ENCODE measurements around the gene CEBPE. TPM values are rescaled to one million over a fixed set of nuclear protein-coding genes. Genes with fewer than 3 reads are reported as not detected.

Gene CEBPE
- total and polyA plus RNA-seq, 7 donors, result 0.28 to 0.68 TPM; not detected in 5

DNA sequence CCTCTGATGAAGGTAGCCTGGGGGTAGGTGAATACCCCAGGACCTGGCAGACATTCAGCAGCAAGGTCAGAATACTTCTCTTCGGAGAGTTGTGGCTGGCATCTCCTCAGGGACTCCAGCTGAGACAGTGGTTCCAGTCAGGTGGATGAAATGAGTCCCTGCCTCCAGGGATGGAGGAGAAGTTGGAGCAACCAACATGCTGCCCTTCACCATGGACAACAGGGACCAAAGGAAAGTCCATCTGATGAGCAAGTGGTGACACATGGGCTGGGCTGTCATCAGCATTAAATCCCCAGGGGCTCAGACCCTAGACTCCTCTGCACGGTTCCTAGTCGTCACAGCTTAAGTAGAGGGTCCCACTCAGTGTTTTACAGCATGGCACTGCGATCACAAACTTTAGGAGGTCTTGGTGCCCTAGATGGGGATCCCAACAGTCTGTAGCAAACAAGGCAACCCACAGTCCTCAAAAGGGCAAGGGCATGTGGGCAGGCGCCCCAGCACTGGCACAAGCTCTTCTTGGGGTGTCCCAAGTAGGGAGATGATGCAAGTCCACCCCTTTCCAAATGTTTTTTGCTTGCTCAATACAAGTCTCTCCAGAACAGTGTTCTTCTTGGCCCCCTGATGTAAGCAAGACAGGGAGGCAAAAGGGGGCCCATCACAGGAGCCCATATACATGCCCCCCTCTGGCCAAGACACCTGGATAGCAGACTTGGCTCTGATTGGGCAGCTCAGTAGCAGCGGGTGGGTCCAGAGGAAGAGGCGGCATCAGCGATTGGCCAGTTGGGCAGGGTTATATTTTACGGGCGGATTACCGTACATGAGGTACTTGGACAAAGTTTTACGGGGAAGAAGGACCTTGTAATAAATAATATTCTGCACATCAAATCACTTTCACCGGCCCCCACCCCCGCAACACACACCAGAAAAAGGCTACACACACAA lies 50.9 kb downstream of the CEBPE start:
- H3K4me1 ChIP-seq, result peaks cover 0 to 41% (median 38%) of the 10 kb centered on the region in 4 donors
- H3K27me3 ChIP-seq, result no peaks in the 10 kb centered on the region
- no peak for DNase-seq
- peaks cover 13 to 70% (median 53%) of the 10 kb centered on the region in 4 donors for H3K36me3 ChIP-seq
- intact Hi-C loops (cut with DNase I), result no loop called here
- H3K9me3 ChIP-seq, result no peaks in the 10 kb centered on the region
- 70 to 86% methylated on average over 14 of the region's 14 CpGs for WGBS, 2 donors
- no peak overlapping the region for H3K4me3 ChIP-seq
- no peak for TF ChIP-seq CTCF (IDR thresholded peaks at IDR 0.05)
- TF ChIP-seq EP300 (IDR thresholded peaks at IDR 0.05), result no peak
- TF ChIP-seq POLR2A (IDR thresholded peaks at IDR 0.05), result no peak
- TF ChIP-seq POLR2AphosphoS5 (IDR thresholded peaks at IDR 0.05), result no peak
- peak overlapping the region in 3 of 4 donors; percentile 7 to 87 (median 52) for H3K27ac ChIP-seq

Small RNAs within 50 kb of the gene (small RNA-seq; reads per million reads assigned to genes)
- 0 reads per million in 3 donors for gene RNU6-1138P

Other genes with a start within 250 kb of the CEBPE start
- 100 to 1,000 TPM in 2 of 4 donors, 10 to 100 TPM in 2; 75.3 to 124 (median 95.1) TPM for gene LRP10, start 247.5 kb downstream of the CEBPE start, total RNA-seq
- 100 to 1,000 TPM in 1 of 3 donors, 10 to 100 TPM in 2; 34.4 to 139 (median 42.6) TPM for gene LRP10, start 247.5 kb downstream of the CEBPE start, polyA plus RNA-seq
- 1 to 10 TPM in 1 of 4 donors, under 1 TPM in 2, not detected in 1; 0.71 to 1.4 (median 0.81) TPM for gene REM2, start 236.0 kb downstream of the CEBPE start, total RNA-seq
- gene REM2, start 236.0 kb downstream of the CEBPE start, polyA plus RNA-seq, result under 1 TPM in 2 of 3 donors, not detected in 1; 0.60 to 0.96 TPM
- gene RBM23, start 200.1 kb downstream of the CEBPE start, total RNA-seq, result 1,000 to 10,000 TPM in 1 of 4 donors, 100 to 1,000 TPM in 3; 356 to 5,076 (median 594) TPM
- gene RBM23, start 200.1 kb downstream of the CEBPE start, polyA plus RNA-seq, result 10 to 100 TPM; 31.8 to 46.5 (median 40.8) TPM
- gene PRMT5, start 189.9 kb downstream of the CEBPE start, total RNA-seq, result 10 to 100 TPM; 33.3 to 61.7 (median 44.7) TPM
- gene PRMT5, start 189.9 kb downstream of the CEBPE start, polyA plus RNA-seq, result 10 to 100 TPM; 33.3 to 66.7 (median 55.4) TPM
- 10 to 100 TPM; 28.1 to 82.6 (median 59.8) TPM for gene HAUS4, start 162.2 kb downstream of the CEBPE start, total RNA-seq
- gene HAUS4, start 162.2 kb downstream of the CEBPE start, polyA plus RNA-seq, result 10 to 100 TPM; 37.8 to 46.7 (median 44.9) TPM
- gene AJUBA, start 136.7 kb downstream of the CEBPE start, total RNA-seq, result 1 to 10 TPM; 5.0 to 5.5 (median 5.1) TPM
- 1 to 10 TPM in 2 of 3 donors, under 1 TPM in 1; 0.23 to 7.8 (median 6.0) TPM for gene AJUBA, start 136.7 kb downstream of the CEBPE start, polyA plus RNA-seq
- gene C14orf93, start 109.1 kb downstream of the CEBPE start, total RNA-seq, result 10 to 100 TPM in 3 of 4 donors, 1 to 10 TPM in 1; 8.9 to 19.9 (median 12.9) TPM
- 10 to 100 TPM in 2 of 3 donors, 1 to 10 TPM in 1; 7.4 to 11.9 (median 10.2) TPM for gene C14orf93, start 109.1 kb downstream of the CEBPE start, polyA plus RNA-seq
- gene PSMB5, start 84.4 kb downstream of the CEBPE start, total RNA-seq, result 100 to 1,000 TPM; 113 to 179 (median 135) TPM
- gene PSMB5, start 84.4 kb downstream of the CEBPE start, polyA plus RNA-seq, result 100 to 1,000 TPM; 132 to 145 (median 141) TPM
- under 1 TPM in 1 of 4 donors, not detected in 3; 0.41 TPM for gene PSMB11, start 77.0 kb downstream of the CEBPE start, total RNA-seq
- gene PSMB11, start 77.0 kb downstream of the CEBPE start, polyA plus RNA-seq, result under 1 TPM in 1 of 3 donors, not detected in 2; 0.06 TPM
- gene CDH24, start 61.7 kb downstream of the CEBPE start, total RNA-seq, result 1 to 10 TPM; 2.0 to 7.5 (median 2.8) TPM
- gene CDH24, start 61.7 kb downstream of the CEBPE start, polyA plus RNA-seq, result 1 to 10 TPM in 1 of 3 donors, under 1 TPM in 2; 0.46 to 5.4 (median 0.60) TPM
- 100 to 1,000 TPM in 1 of 4 donors, 10 to 100 TPM in 3; 79.9 to 129 (median 93.9) TPM for gene ACIN1, start 24.1 kb downstream of the CEBPE start, total RNA-seq
- 100 to 1,000 TPM in 1 of 3 donors, 10 to 100 TPM in 2; 37.8 to 114 (median 40.9) TPM for gene ACIN1, start 24.1 kb downstream of the CEBPE start, polyA plus RNA-seq
- 10 to 100 TPM; 22.4 to 38.9 (median 30.1) TPM for gene C14orf119, start 23.8 kb downstream of the CEBPE start, total RNA-seq
- 10 to 100 TPM; 49.2 to 94.3 (median 50.0) TPM for gene C14orf119, start 23.8 kb downstream of the CEBPE start, polyA plus RNA-seq
- under 1 TPM in 1 of 4 donors, not detected in 3; 0.27 TPM for gene CIROP, start 14.3 kb downstream of the CEBPE start, total RNA-seq
- gene CIROP, start 14.3 kb downstream of the CEBPE start, polyA plus RNA-seq, result not detected
- 10 to 100 TPM in 3 of 4 donors, 1 to 10 TPM in 1; 9.9 to 19.7 (median 14.1) TPM for gene SLC7A8, start 64.4 kb upstream of the CEBPE start, total RNA-seq
- 10 to 100 TPM in 2 of 3 donors, 1 to 10 TPM in 1; 5.5 to 24.7 (median 13.2) TPM for gene SLC7A8, start 64.4 kb upstream of the CEBPE start, polyA plus RNA-seq
- gene RNF212B, start 118.7 kb upstream of the CEBPE start, total RNA-seq, result not detected
- gene RNF212B, start 118.7 kb upstream of the CEBPE start, polyA plus RNA-seq, result not detected
- 10 to 100 TPM in 1 of 4 donors, 1 to 10 TPM in 3; 5.4 to 10.5 (median 6.1) TPM for gene HOMEZ, start 166.9 kb upstream of the CEBPE start, total RNA-seq
- 10 to 100 TPM in 1 of 3 donors, 1 to 10 TPM in 2; 6.0 to 12.0 (median 6.5) TPM for gene HOMEZ, start 166.9 kb upstream of the CEBPE start, polyA plus RNA-seq
- gene PPP1R3E, start 183.6 kb upstream of the CEBPE start, total RNA-seq, result 10 to 100 TPM in 1 of 4 donors, 1 to 10 TPM in 3; 4.5 to 10.7 (median 8.9) TPM
- 10 to 100 TPM in 1 of 3 donors, 1 to 10 TPM in 2; 2.5 to 12.9 (median 3.6) TPM for gene PPP1R3E, start 183.6 kb upstream of the CEBPE start, polyA plus RNA-seq
- gene BCL2L2, start 187.6 kb upstream of the CEBPE start, total RNA-seq, result 100 to 1,000 TPM in 2 of 4 donors, 10 to 100 TPM in 2; 75.9 to 118 (median 101) TPM
- 10 to 100 TPM; 57.0 to 63.3 (median 61.9) TPM for gene BCL2L2, start 187.6 kb upstream of the CEBPE start, polyA plus RNA-seq
- gene PABPN1, start 202.2 kb upstream of the CEBPE start, total RNA-seq, result 10 to 100 TPM; 38.3 to 71.5 (median 48.3) TPM
- gene PABPN1, start 202.2 kb upstream of the CEBPE start, polyA plus RNA-seq, result 100 to 1,000 TPM in 1 of 3 donors, 10 to 100 TPM in 2; 69.1 to 137 (median 76.3) TPM
- gene SLC22A17, start 233.6 kb upstream of the CEBPE start, total RNA-seq, result 10 to 100 TPM; 18.1 to 38.8 (median 26.3) TPM
- gene SLC22A17, start 233.6 kb upstream of the CEBPE start, polyA plus RNA-seq, result 10 to 100 TPM in 1 of 3 donors, under 1 TPM in 2; 0.60 to 10.6 (median 0.92) TPM
- 10 to 100 TPM in 3 of 4 donors, 1 to 10 TPM in 1; 10.0 to 19.9 (median 11.5) TPM for gene EFS, start 245.9 kb upstream of the CEBPE start, total RNA-seq
- 1 to 10 TPM in 2 of 3 donors, under 1 TPM in 1; 0.46 to 3.0 (median 2.9) TPM for gene EFS, start 245.9 kb upstream of the CEBPE start, polyA plus RNA-seq

Data from sigmoid colon (tissue), 7 donors.